Measurements from ENCODE around the gene ACOXL.

ACOXL gene

GRCh38 chr2:110874453-110875383 lies 142.3 kb downstream of the ACOXL start:
- Histone ChIP-seq H3K9ac (ENCODE audit: low read length) (no peak overlapping the region), H2AFZ (ENCODE audit: low read depth, low read length, severe bottlenecking) (no peak overlapping the region), H3K9me3 (ENCODE audit: insufficient read depth, low read length) (no peaks in the 10 kb centered on the region), H3K36me3 (ENCODE audit: low read length) (no peaks in the 10 kb centered on the region), H3F3A (ENCODE audit: insufficient read depth) (no peaks in the 10 kb centered on the region), H3K4me3 (ENCODE audit: insufficient read depth, low read length, poor library complexity, severe bottlenecking) (no peak overlapping the region), H3K27me3 (ENCODE audit: low read length) (no peaks in the 10 kb centered on the region), H3K9me2 (replicated peaks; ENCODE audit: insufficient read depth, low read length) (no peaks in the 10 kb centered on the region), H4K20me1 (ENCODE audit: low read depth, low read length) (no peaks in the 10 kb centered on the region), H3K4me2 (ENCODE audit: low read depth, low read length, poor library complexity, severe bottlenecking) (no peak overlapping the region), H3K79me2 (ENCODE audit: insufficient read depth, low read length) (no peaks in the 10 kb centered on the region), H3K27ac (ENCODE audit: low read depth, low read length) (no peak overlapping the region)
- TF ChIP-seq CTCF (IDR thresholded peaks at IDR 0.05; ENCODE audit: insufficient read depth, low read length, poor library complexity, severe bottlenecking) (no peak), EZH2phosphoT487 (conservative IDR thresholded peaks at IDR 0.05; ENCODE audit: low read length) (no peak)

- TF ChIP-seq EZH2phosphoT487 (conservative IDR thresholded peaks at IDR 0.05; ENCODE audit: low read length) = no peak
- TF ChIP-seq CTCF (IDR thresholded peaks at IDR 0.05; ENCODE audit: insufficient read depth, low read length, poor library complexity, severe bottlenecking) = no peak
- Histone ChIP-seq H3K9me2 (replicated peaks; ENCODE audit: insufficient read depth, low read length) (no peaks in the 10 kb centered on the region), H3F3A (ENCODE audit: insufficient read depth) (no peaks in the 10 kb centered on the region), H3K4me2 (ENCODE audit: low read depth, low read length, poor library complexity, severe bottlenecking) (no peak overlapping the region), H2AFZ (ENCODE audit: low read depth, low read length, severe bottlenecking) (no peak overlapping the region), H3K4me3 (ENCODE audit: insufficient read depth, low read length, poor library complexity, severe bottlenecking) (no peak overlapping the region), H3K36me3 (ENCODE audit: low read length) (no peaks in the 10 kb centered on the region), H3K27me3 (ENCODE audit: low read length) (no peaks in the 10 kb centered on the region), H3K27ac (ENCODE audit: low read depth, low read length) (no peak overlapping the region), H3K79me2 (ENCODE audit: insufficient read depth, low read length) (no peaks in the 10 kb centered on the region), H3K9ac (ENCODE audit: low read length) (no peak overlapping the region), H3K9me3 (ENCODE audit: insufficient read depth, low read length) (no peaks in the 10 kb centered on the region), H4K20me1 (ENCODE audit: low read depth, low read length) (no peaks in the 10 kb centered on the region)
Observed at GRCh38 chr2:110875384-110875725, 143.0 kb downstream of the ACOXL start.

DNA sequence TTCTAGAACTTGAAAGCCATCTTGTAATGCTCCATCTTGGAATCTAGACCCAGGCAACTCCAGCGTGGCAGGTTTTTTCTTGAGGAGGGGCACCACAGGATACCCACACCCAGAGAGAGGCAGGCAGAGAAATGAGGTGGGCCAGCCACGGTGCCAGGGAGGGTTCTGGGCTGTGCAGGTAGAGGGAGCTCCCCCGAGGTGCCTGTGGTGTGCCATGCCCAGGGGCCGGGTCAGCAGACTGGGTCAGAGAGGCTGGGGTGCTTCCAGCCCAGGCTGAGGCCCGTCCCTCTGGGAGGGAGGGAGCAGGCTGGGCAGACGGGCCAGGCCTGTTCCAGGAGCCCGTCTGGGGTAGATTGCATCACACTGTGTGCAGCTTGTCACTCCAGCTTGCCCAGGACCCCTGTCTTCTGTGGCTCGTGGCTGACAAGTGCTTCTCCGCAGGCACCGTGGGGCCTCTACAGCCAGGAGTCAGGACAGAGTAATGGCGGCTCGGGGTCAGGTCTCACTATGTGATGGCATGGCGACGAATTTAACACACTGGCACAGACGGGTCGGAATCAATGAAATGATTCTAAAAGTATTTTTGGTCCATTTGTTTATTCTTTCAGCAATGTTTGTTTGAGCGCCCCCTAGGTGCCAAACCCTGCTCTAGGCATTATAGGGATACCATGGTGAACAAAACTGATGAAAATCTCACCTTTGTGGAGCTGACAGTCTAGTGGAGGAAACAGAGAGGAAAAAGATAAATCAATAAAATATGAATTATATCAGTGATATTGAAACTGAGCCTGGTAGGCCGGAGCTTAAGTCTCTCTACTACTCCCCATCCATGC lies 144.0 kb downstream of the ACOXL start:
- Histone ChIP-seq H4K20me1 (ENCODE audit: low read depth, low read length) (no peaks in the 10 kb centered on the region), H3K4me2 (ENCODE audit: low read depth, low read length, poor library complexity, severe bottlenecking) (no peak overlapping the region), H3K9ac (ENCODE audit: low read length) (no peak overlapping the region), H3F3A (ENCODE audit: insufficient read depth) (no peaks in the 10 kb centered on the region), H3K4me3 (ENCODE audit: insufficient read depth, low read length, poor library complexity, severe bottlenecking) (no peak overlapping the region), H3K9me3 (ENCODE audit: insufficient read depth, low read length) (no peaks in the 10 kb centered on the region), H3K79me2 (ENCODE audit: insufficient read depth, low read length) (no peaks in the 10 kb centered on the region), H3K9me2 (replicated peaks; ENCODE audit: insufficient read depth, low read length) (no peaks in the 10 kb centered on the region), H3K27me3 (ENCODE audit: low read length) (no peaks in the 10 kb centered on the region), H3K36me3 (ENCODE audit: low read length) (no peaks in the 10 kb centered on the region), H2AFZ (ENCODE audit: low read depth, low read length, severe bottlenecking) (no peak overlapping the region), H3K27ac (ENCODE audit: low read depth, low read length) (no peak overlapping the region)
- no peak for TF ChIP-seq EZH2phosphoT487 (conservative IDR thresholded peaks at IDR 0.05; ENCODE audit: low read length)
- TF ChIP-seq CTCF (IDR thresholded peaks at IDR 0.05; ENCODE audit: insufficient read depth, low read length, poor library complexity, severe bottlenecking) = peak; percentile 23
